Measurements from ENCODE around the gene SSH2. TPM values are rescaled to one million over a fixed set of nuclear protein-coding genes. Genes with fewer than 3 reads are reported as not detected.

The SSH2 gene
- total RNA-seq, 1 experiment from 2014 or later: 22.9 TPM

DNA sequence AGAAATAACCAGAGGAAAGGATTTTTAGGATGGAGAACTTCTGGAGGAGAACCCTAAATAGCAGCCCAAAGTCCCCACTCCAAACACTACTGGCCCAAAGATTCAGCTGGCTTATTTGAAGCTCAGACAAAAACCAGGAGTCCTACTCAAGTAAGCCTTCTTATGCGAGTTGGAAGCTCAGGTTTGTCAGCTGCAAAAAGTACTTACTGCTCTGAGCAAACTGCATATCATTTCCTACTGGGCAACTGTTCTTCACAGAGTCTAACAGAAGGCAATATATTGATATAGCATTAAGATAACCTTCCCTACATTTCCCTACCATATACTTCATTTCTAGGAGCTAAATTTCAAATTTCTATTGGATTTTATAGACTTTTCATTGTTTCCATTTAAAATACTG, 231.2 kb downstream of the SSH2 start:
- no peaks in the 10 kb centered on the region for H3K36me3 Mint-ChIP-seq (ENCODE audit: insufficient read depth, unreplicated experiment)
- DNase-seq: no peak
- CTCF ChIA-PET: no interaction called here
- no peak overlapping the region for H3K27ac Mint-ChIP-seq (ENCODE audit: unreplicated experiment)
- H3K4me3 Mint-ChIP-seq (ENCODE audit: low read depth, unreplicated experiment): no peak overlapping the region
- H3K9me3 Mint-ChIP-seq (ENCODE audit: low read depth, unreplicated experiment): no peaks in the 10 kb centered on the region
- BruUV-seq (replicated peaks): no TSS peak
- TF ChIP-seq CTCF (IDR thresholded peaks at IDR 0.05; ENCODE audit: unreplicated experiment): no peak
- H3K27me3 Mint-ChIP-seq (ENCODE audit: unreplicated experiment): no peaks in the 10 kb centered on the region
- intact Hi-C loops (cut with micrococcal nuclease; ENCODE audit: unreplicated experiment): loop anchor here (5.0 kb wide), 1 partner anchor 43 kb away; no protein-coding TSS in a partner anchor
- no peaks in the 10 kb centered on the region for H3K4me1 Mint-ChIP-seq (ENCODE audit: low read depth, unreplicated experiment)

DNA sequence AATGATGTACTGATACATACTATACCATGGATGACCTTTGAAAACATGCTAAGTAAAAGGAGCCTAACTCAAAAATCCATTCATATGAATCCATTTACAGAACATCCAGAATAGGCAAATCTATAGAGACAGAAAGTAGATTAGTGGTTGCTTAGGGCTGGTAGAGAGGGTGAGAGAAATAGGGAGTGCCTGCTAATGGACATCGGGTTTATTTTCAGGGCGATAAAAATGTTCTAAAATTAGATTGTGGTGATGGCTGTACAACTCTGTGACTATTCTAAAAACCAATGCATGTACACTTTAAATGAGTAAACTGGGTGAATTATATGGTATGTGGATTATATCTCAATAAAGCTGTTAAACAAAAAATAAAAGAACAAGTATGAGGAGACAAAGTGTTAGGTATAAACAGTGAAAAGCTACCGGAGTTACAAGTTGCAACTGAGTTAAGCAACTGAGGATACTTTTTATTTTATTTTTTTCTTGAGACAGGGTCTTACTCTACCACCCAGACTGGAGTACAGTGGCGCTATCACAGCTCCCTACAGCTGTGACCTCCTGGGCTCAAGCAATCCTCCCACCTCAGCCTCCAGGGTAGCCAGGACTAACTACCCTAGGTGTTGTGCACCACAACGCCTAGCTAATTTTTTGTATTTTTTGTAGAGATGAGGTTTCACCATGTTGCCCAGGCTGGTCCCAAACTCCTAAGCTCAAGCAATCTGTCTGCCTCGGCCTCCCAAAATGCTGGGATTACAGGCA, 231.8 kb downstream of the SSH2 start:
- intact Hi-C loops (cut with micrococcal nuclease; ENCODE audit: unreplicated experiment): loop anchor here (5.0 kb wide), 1 partner anchor 44 kb away; no protein-coding TSS in a partner anchor
- Mint-ChIP-seq H3K27me3 (ENCODE audit: unreplicated experiment) (no peaks in the 10 kb centered on the region), H3K9me3 (ENCODE audit: low read depth, unreplicated experiment) (no peaks in the 10 kb centered on the region), H3K36me3 (ENCODE audit: insufficient read depth, unreplicated experiment) (no peaks in the 10 kb centered on the region), H3K4me1 (ENCODE audit: low read depth, unreplicated experiment) (no peaks in the 10 kb centered on the region), H3K4me3 (ENCODE audit: low read depth, unreplicated experiment) (no peak overlapping the region), H3K27ac (ENCODE audit: unreplicated experiment) (no peak overlapping the region)
- no peak for DNase-seq
- TF ChIP-seq CTCF (IDR thresholded peaks at IDR 0.05; ENCODE audit: unreplicated experiment): no peak
- no TSS peak for BruUV-seq (replicated peaks)
- CTCF ChIA-PET: no interaction called here

DNA sequence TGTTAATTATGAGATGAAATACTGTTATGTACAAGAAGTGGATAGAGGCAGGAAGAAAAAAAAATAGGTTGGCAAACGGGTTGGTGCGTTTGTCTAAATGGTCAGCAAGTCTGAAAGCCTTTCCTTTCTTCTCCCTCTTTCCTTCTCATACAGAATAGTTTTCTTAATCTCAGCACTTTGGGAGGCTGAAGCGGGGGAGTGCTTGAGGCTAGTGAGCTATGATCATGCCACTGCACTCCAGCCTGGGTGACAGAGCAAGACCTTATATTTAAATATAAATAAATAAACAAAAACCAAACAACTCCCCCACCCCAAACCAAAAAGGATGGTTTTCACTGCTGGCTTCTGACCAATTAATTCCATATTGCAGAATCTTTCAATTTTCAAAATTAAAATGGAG, 232.7 kb downstream of the SSH2 start:
- no peaks in the 10 kb centered on the region for H3K36me3 Mint-ChIP-seq (ENCODE audit: insufficient read depth, unreplicated experiment)
- no peak for TF ChIP-seq CTCF (IDR thresholded peaks at IDR 0.05; ENCODE audit: unreplicated experiment)
- H3K27me3 Mint-ChIP-seq (ENCODE audit: unreplicated experiment): no peaks in the 10 kb centered on the region
- intact Hi-C loops (cut with micrococcal nuclease; ENCODE audit: unreplicated experiment): loop anchor here (5.0 kb wide), 1 partner anchor 45 kb away; no protein-coding TSS in a partner anchor
- no peak overlapping the region for H3K4me3 Mint-ChIP-seq (ENCODE audit: low read depth, unreplicated experiment)
- DNase-seq: no peak
- H3K27ac Mint-ChIP-seq (ENCODE audit: unreplicated experiment): no peak overlapping the region
- no peaks in the 10 kb centered on the region for H3K4me1 Mint-ChIP-seq (ENCODE audit: low read depth, unreplicated experiment)
- CTCF ChIA-PET: no interaction called here
- H3K9me3 Mint-ChIP-seq (ENCODE audit: low read depth, unreplicated experiment): no peaks in the 10 kb centered on the region
- no TSS peak for BruUV-seq (replicated peaks)

DNA sequence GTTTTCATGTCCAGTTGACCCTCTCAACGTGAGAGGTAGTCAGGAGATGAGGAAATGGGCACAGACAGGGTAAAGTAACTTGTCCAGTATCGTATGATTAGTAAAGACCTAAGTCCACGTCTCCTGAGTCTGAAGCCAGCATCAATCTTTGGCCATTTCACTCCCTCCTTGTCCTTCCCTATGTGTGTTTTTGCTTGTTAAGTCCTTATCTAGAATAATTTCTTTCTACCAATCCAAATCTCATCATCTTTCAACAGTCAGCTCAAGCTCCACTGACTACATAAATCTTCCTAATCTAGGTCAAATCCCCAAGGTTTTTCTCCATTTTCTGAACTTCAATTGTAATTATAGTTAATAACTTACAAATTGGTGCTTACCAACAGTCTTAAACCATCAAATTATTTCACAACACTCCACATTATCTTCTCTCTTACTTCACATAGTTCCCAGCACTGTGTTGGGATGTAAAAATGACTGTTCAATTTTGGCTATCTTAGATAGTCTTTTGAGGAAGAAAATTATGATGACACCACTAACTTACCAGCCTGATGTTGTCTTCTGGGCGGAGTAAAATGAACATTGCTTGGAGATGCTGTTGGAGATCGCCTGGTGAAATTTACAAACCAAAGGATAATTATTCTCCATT, 235.0 kb downstream of the SSH2 start:
- Mint-ChIP-seq H3K4me1 (ENCODE audit: low read depth, unreplicated experiment) (no peaks in the 10 kb centered on the region), H3K36me3 (ENCODE audit: insufficient read depth, unreplicated experiment) (no peaks in the 10 kb centered on the region), H3K27me3 (ENCODE audit: unreplicated experiment) (no peaks in the 10 kb centered on the region), H3K27ac (ENCODE audit: unreplicated experiment) (no peak overlapping the region), H3K4me3 (ENCODE audit: low read depth, unreplicated experiment) (no peak overlapping the region), H3K9me3 (ENCODE audit: low read depth, unreplicated experiment) (no peaks in the 10 kb centered on the region)
- CTCF ChIA-PET: no interaction called here
- TF ChIP-seq CTCF (IDR thresholded peaks at IDR 0.05; ENCODE audit: unreplicated experiment): no peak
- BruUV-seq (replicated peaks): no TSS peak
- DNase-seq: no peak
- intact Hi-C loops (cut with micrococcal nuclease; ENCODE audit: unreplicated experiment): loop anchor here (5.0 kb wide), 1 partner anchor 47 kb away; no protein-coding TSS in a partner anchor

Data from Calu3 (cell line).